MCF 10A (cell line): Measurements from ENCODE around the gene SETSIP. TPM values are rescaled to one million over a fixed set of nuclear protein-coding genes. Genes with fewer than 3 reads are reported as not detected.
A peak's percentile ranks its signal among the peaks of the same experiment; 100 is the strongest.

Experiments
- BruUV-seq: library from RNA; stranded (reverse); fragments of 400-500 nt; replicated peaks from 2 replicates; lab custom pipeline; 2021; lab: Mats Ljungman, UMichigan
- CTCF ChIA-PET: fragments of 300-600 bp; sonication (Branson Sonifier 250); formaldehyde crosslinking; extraction: SDS; loops from one replicate; lab custom pipeline; 2021; ENCODE audit warnings: antibody characterized with exemption, inconsistent platforms; lab: Yijun Ruan, JAX
- POLR2A ChIA-PET: fragments of 300-600, 350-650 bp; sonication (Branson Sonifier 250); formaldehyde crosslinking; extraction: SDS; loops from one replicate; lab custom pipeline; 2020; ENCODE audit warnings: antibody characterized with exemption, inconsistent platforms; lab: Yijun Ruan, JAX
- DNase-seq: peaks from one replicate; pipeline ENCODE4 v3.0.0-alpha.2; 2018; ENCODE audit not compliant: unreplicated experiment
- H3K27ac Mint-ChIP-seq: one replicate; pipeline ENCODE4 v1.8.0; 2022; ENCODE audit warnings: mild to moderate bottlenecking, low read depth, mixed read lengths; ENCODE audit not compliant: unreplicated experiment
- H3K27me3 Mint-ChIP-seq: one replicate; pipeline ENCODE4 v1.8.0; 2022; ENCODE audit warnings: mixed read lengths; ENCODE audit not compliant: insufficient read depth, unreplicated experiment
- H3K36me3 Mint-ChIP-seq: one replicate; pipeline ENCODE4 v1.8.0; 2022; ENCODE audit warnings: mild to moderate bottlenecking, moderate library complexity, mixed read lengths; ENCODE audit not compliant: insufficient read depth, unreplicated experiment
- H3K4me1 Mint-ChIP-seq: one replicate; pipeline ENCODE4 v1.8.0; 2022; ENCODE audit warnings: mixed read lengths; ENCODE audit not compliant: insufficient read depth, unreplicated experiment
- H3K4me3 Mint-ChIP-seq: one replicate; pipeline ENCODE4 v1.8.0; 2022; ENCODE audit warnings: mild to moderate bottlenecking, moderate library complexity, mixed read lengths; ENCODE audit not compliant: unreplicated experiment
- H3K9me3 Mint-ChIP-seq: one replicate; pipeline ENCODE4 v1.8.0; 2022; ENCODE audit warnings: mixed read lengths; ENCODE audit not compliant: unreplicated experiment
- CTCF ChIP-seq: fragments of 200-600 bp; IDR thresholded peaks from one replicate; pipeline ENCODE4 v1.8.0; 2022; ENCODE audit warnings: antibody characterized with exemption, mild to moderate bottlenecking; ENCODE audit not compliant: unreplicated experiment
- intact Hi-C: fragments of 100-400 bp; cut with micrococcal nuclease; formaldehyde crosslinking; loops from 2 replicates; pipeline ENCODE4 v1.14.1; 2022
- total RNA-seq: library from RNA; stranded (reverse); gene quantifications from 2 replicates; pipeline ENCODE4 v1.2.3, GENCODE V29; 2022

SETSIP gene
- total RNA-seq, 1 experiment from 2014 or later: not detected

- H3K4me3 Mint-ChIP-seq: no peak overlapping the region
- no peaks in the 10 kb centered on the region for H3K27me3 Mint-ChIP-seq
- BruUV-seq: no TSS peak
- no peaks in the 10 kb centered on the region for H3K9me3 Mint-ChIP-seq
- POLR2A ChIA-PET: no interaction called here
- intact Hi-C loops: no loop called here
- no peak overlapping the region for H3K27ac Mint-ChIP-seq
- TF ChIP-seq CTCF: no peak
- H3K4me1 Mint-ChIP-seq: no peaks in the 10 kb centered on the region
- CTCF ChIA-PET: no interaction called here
- no peak for DNase-seq
- no peaks in the 10 kb centered on the region for H3K36me3 Mint-ChIP-seq
Observed at GRCh38 chr1:92066321-92066720, 8.9 kb downstream of the SETSIP start.

- TF ChIP-seq CTCF: no peak
- no peak overlapping the region for H3K4me3 Mint-ChIP-seq
- no peaks in the 10 kb centered on the region for H3K36me3 Mint-ChIP-seq
- no peaks in the 10 kb centered on the region for H3K9me3 Mint-ChIP-seq
- BruUV-seq: no TSS peak
- intact Hi-C loops: no loop called here
- ChIA-PET CTCF (interaction anchor here (0.6 kb wide), 1 partner anchor 247 kb away, joined by 3 read pairs; no protein-coding TSS in a partner anchor), POLR2A (no interaction called here)
- peak; percentile 7 for DNase-seq
- H3K4me1 Mint-ChIP-seq: no peaks in the 10 kb centered on the region
- H3K27me3 Mint-ChIP-seq: no peaks in the 10 kb centered on the region
- H3K27ac Mint-ChIP-seq: no peak overlapping the region
Observed at GRCh38 chr1:92065042-92065441, 10.2 kb downstream of the SETSIP start.

GRCh38 chr1:92051948-92052347 is 23.3 kb downstream of the SETSIP start:
- no peaks in the 10 kb centered on the region for H3K9me3 Mint-ChIP-seq
- no peak for DNase-seq
- no peak overlapping the region for H3K4me3 Mint-ChIP-seq
- POLR2A ChIA-PET: no interaction called here
- intact Hi-C loops: no loop called here
- H3K27ac Mint-ChIP-seq: no peak overlapping the region
- no TSS peak for BruUV-seq
- CTCF ChIA-PET: no interaction called here
- H3K27me3 Mint-ChIP-seq: no peaks in the 10 kb centered on the region
- H3K36me3 Mint-ChIP-seq: no peaks in the 10 kb centered on the region
- no peak for TF ChIP-seq CTCF
- no peaks in the 10 kb centered on the region for H3K4me1 Mint-ChIP-seq

GRCh38 chr1:92045766-92046495 is 29.3 kb downstream of the SETSIP start:
- TF ChIP-seq CTCF: no peak
- Mint-ChIP-seq H3K27ac (no peak overlapping the region), H3K36me3 (no peaks in the 10 kb centered on the region), H3K4me1 (no peaks in the 10 kb centered on the region), H3K9me3 (no peaks in the 10 kb centered on the region), H3K27me3 (no peaks in the 10 kb centered on the region), H3K4me3 (no peak overlapping the region)
- no peak for DNase-seq
- CTCF ChIA-PET: interaction anchor here (0.8 to 1.1 kb wide), 3 partner anchors 15 to 245 kb away, joined by 3 read pairs; no protein-coding TSS in a partner anchor
- BruUV-seq: no TSS peak
- intact Hi-C loops: no loop called here
- POLR2A ChIA-PET: no interaction called here
